Subcutaneous abdominal adipose tissue (tissue), 5 donors: ENCODE measurements around the gene IL4I1.

ENCODE experiments used
- H3K27ac ChIP-seq: one replicate; pipeline ENCODE4 v1.7.0; 2013; ENCODE audit warnings: low read depth, mild to moderate bottlenecking, inconsistent platforms, low read length, moderate library complexity
- H3K27me3 ChIP-seq, 5 donors: one replicate each; pipeline ENCODE4 v1.7.0; 2013; ENCODE audit warnings: low read length in 5 of 5, inconsistent platforms in 1 of 5; ENCODE audit not compliant: control insufficient read depth in 5 of 5, insufficient read depth in 4 of 5
- H3K36me3 ChIP-seq, 5 donors: one replicate each; pipeline ENCODE4 v1.7.0; 2013; ENCODE audit warnings: low read length in 5 of 5; ENCODE audit not compliant: control insufficient read depth in 5 of 5, insufficient read depth in 5 of 5
- H3K4me1 ChIP-seq, 5 donors: one replicate each; pipeline ENCODE4 v1.7.0; 2013; ENCODE audit warnings: low read length in 5 of 5, mild to moderate bottlenecking in 3 of 5, moderate library complexity in 1 of 5; ENCODE audit not compliant: control insufficient read depth in 5 of 5, insufficient read depth in 5 of 5
- H3K4me3 ChIP-seq, 5 donors: one replicate each; pipeline ENCODE4 v1.7.0; 2013; ENCODE audit warnings: low read length in 5 of 5, low read depth in 1 of 5
- H3K9ac ChIP-seq, 5 donors: one replicate each; pipeline ENCODE4 v1.7.0; 2013; ENCODE audit warnings: low read length in 5 of 5, mild to moderate bottlenecking in 4 of 5, moderate library complexity in 3 of 5
- H3K9me3 ChIP-seq, 5 donors: one replicate each; pipeline ENCODE4 v1.7.0; 2013; ENCODE audit warnings: low read length in 5 of 5; ENCODE audit not compliant: control insufficient read depth in 5 of 5
- donor health status: healthy.
- donor health status: healthy.
- donor health status: healthy.
- donor health status: healthy.
- donor health status: healthy.

Gene IL4I1

GRCh38 chr19:49888510-49888824 lies 8.2 kb downstream of the IL4I1 start:
- Histone ChIP-seq H3K4me3 (no peak overlapping the region), H3K9me3 (no peaks in the 10 kb centered on the region), H3K36me3 (peaks cover 0 to 39% (median 25%) of the 10 kb centered on the region in 5 donors), H3K27me3 (peaks cover 0 to 13% (median 4%) of the 10 kb centered on the region in 5 donors), H3K4me1 (peaks cover 0 to 18% (median 13%) of the 10 kb centered on the region in 5 donors), H3K27ac (no peak overlapping the region), H3K9ac (no peak overlapping the region)

- peaks cover 0 to 11% (median 4%) of the 10 kb centered on the region in 5 donors for H3K27me3 ChIP-seq
- H3K9me3 ChIP-seq: no peaks in the 10 kb centered on the region
- no peak overlapping the region for H3K4me3 ChIP-seq
- H3K4me1 ChIP-seq: peaks cover 0 to 18% (median 13%) of the 10 kb centered on the region in 5 donors
- no peak overlapping the region for H3K27ac ChIP-seq
- H3K36me3 ChIP-seq: peaks cover 0 to 45% (median 31%) of the 10 kb centered on the region in 5 donors
- peak overlapping the region in 1 of 5 donors; percentile 43 for H3K9ac ChIP-seq
Observed at GRCh38 chr19:49887665-49888509, 8.8 kb downstream of the IL4I1 start.

- Histone ChIP-seq H3K27ac (no peak overlapping the region), H3K4me1 (peaks cover 0 to 18% (median 13%) of the 10 kb centered on the region in 5 donors), H3K27me3 (peaks cover 0 to 4% (median 0%) of the 10 kb centered on the region in 5 donors), H3K4me3 (no peak overlapping the region), H3K9me3 (no peaks in the 10 kb centered on the region), H3K9ac (peak overlapping the region in 1 of 5 donors; percentile 43), H3K36me3 (peaks cover 0 to 52% (median 38%) of the 10 kb centered on the region in 5 donors)
Observed at GRCh38 chr19:49887037-49887664, 9.5 kb downstream of the IL4I1 start.

GRCh38 chr19:49884760-49885159 lies 11.9 kb downstream of the IL4I1 start:
- H3K9me3 ChIP-seq: no peaks in the 10 kb centered on the region
- no peak overlapping the region for H3K27ac ChIP-seq
- peaks cover 0 to 11% (median 3%) of the 10 kb centered on the region in 5 donors for H3K4me1 ChIP-seq
- H3K4me3 ChIP-seq: no peak overlapping the region
- H3K36me3 ChIP-seq: peaks cover 0 to 75% (median 61%) of the 10 kb centered on the region in 5 donors
- H3K9ac ChIP-seq: no peak overlapping the region
- no peaks in the 10 kb centered on the region for H3K27me3 ChIP-seq

GRCh38 chr19:49884109-49884508 lies 12.6 kb downstream of the IL4I1 start:
- Histone ChIP-seq H3K27ac (no peak overlapping the region), H3K4me1 (peaks cover 0 to 12% (median 2%) of the 10 kb centered on the region in 5 donors), H3K4me3 (no peak overlapping the region), H3K27me3 (no peaks in the 10 kb centered on the region), H3K9ac (no peak overlapping the region), H3K36me3 (peaks cover 0 to 81% (median 67%) of the 10 kb centered on the region in 5 donors), H3K9me3 (no peaks in the 10 kb centered on the region)

- no peaks in the 10 kb centered on the region for H3K9me3 ChIP-seq
- peaks cover 0 to 22% (median 12%) of the 10 kb centered on the region in 5 donors for H3K4me1 ChIP-seq
Observed at GRCh38 chr19:49883094-49883493, 13.6 kb downstream of the IL4I1 start.

GRCh38 chr19:49882643-49883042 lies 14.0 kb downstream of the IL4I1 start:
- Histone ChIP-seq H3K9me3 (no peaks in the 10 kb centered on the region), H3K27ac (no peak overlapping the region), H3K36me3 (peaks cover 0 to 85% (median 72%) of the 10 kb centered on the region in 5 donors), H3K4me3 (no peak overlapping the region), H3K27me3 (no peaks in the 10 kb centered on the region), H3K4me1 (peaks cover 0 to 22% (median 14%) of the 10 kb centered on the region in 5 donors), H3K9ac (no peak overlapping the region)

More at GRCh38 chr19:49883094-49883493, 13.6 kb downstream of the IL4I1 start:
- peaks cover 0 to 85% (median 72%) of the 10 kb centered on the region in 5 donors for H3K36me3 ChIP-seq
- no peak overlapping the region for H3K27ac ChIP-seq
- no peaks in the 10 kb centered on the region for H3K27me3 ChIP-seq
- H3K9ac ChIP-seq: no peak overlapping the region
- H3K4me3 ChIP-seq: no peak overlapping the region

- Histone ChIP-seq H3K27me3 (no peaks in the 10 kb centered on the region), H3K9ac (no peak overlapping the region), H3K9me3 (no peaks in the 10 kb centered on the region), H3K4me1 (peaks cover 3 to 15% (median 12%) of the 10 kb centered on the region in 5 donors), H3K27ac (no peak overlapping the region), H3K4me3 (no peak overlapping the region), H3K36me3 (peaks cover 0 to 77% (median 72%) of the 10 kb centered on the region in 5 donors)
Observed at GRCh38 chr19:49881672-49882394, 14.9 kb downstream of the IL4I1 start.

GRCh38 chr19:49881186-49881585 lies 15.5 kb downstream of the IL4I1 start:
- H3K36me3 ChIP-seq: peaks cover 0 to 73% (median 66%) of the 10 kb centered on the region in 5 donors
- no peaks in the 10 kb centered on the region for H3K27me3 ChIP-seq
- H3K4me1 ChIP-seq: peaks cover 3 to 15% (median 12%) of the 10 kb centered on the region in 5 donors
- no peak overlapping the region for H3K4me3 ChIP-seq
- no peaks in the 10 kb centered on the region for H3K9me3 ChIP-seq
- H3K27ac ChIP-seq: no peak overlapping the region
- H3K9ac ChIP-seq: no peak overlapping the region
